Smooth muscle cell (in vitro differentiated cells): ENCODE data around the gene ABTB1. TPM values are rescaled to one million over a fixed set of nuclear protein-coding genes. Genes with fewer than 3 reads are reported as not detected.

Source experiments
- DNase-seq: peaks from one replicate; lab custom pipeline; 2025; ENCODE audit not compliant: unreplicated experiment; lab: John Stamatoyannopoulos, UW
- H2AFZ ChIP-seq: fragments of 200-600 bp; sonication (generic); 2 replicates; pipeline ENCODE4 v1.6.0; 2016; ENCODE audit warnings: antibody characterized with exemption, low read depth, mild to moderate bottlenecking
- H3F3A ChIP-seq: fragments of 200-600 bp; sonication (generic); 2 replicates; pipeline ENCODE4 v1.6.0; 2017; ENCODE audit warnings: antibody characterized with exemption, low read depth
- H3K27ac ChIP-seq: fragments of 200-600 bp; sonication (generic); 2 replicates; pipeline ENCODE4 v1.5.1; 2016; ENCODE audit warnings: low read depth, mild to moderate bottlenecking
- H3K27me3 ChIP-seq: fragments of 200-600 bp; sonication (generic); 2 replicates; pipeline ENCODE4 v1.6.1; 2016; ENCODE audit warnings: low read depth, mild to moderate bottlenecking
- H3K36me3 ChIP-seq: fragments of 200-600 bp; sonication (generic); 2 replicates; pipeline ENCODE4 v1.5.1; 2016; ENCODE audit warnings: low read depth
- H3K4me1 ChIP-seq: fragments of 200-600 bp; sonication (generic); 2 replicates; pipeline ENCODE4 v1.5.1; 2016; ENCODE audit warnings: low read depth
- H3K4me2 ChIP-seq: fragments of 200-600 bp; sonication (generic); 2 replicates; pipeline ENCODE4 v1.6.0; 2016; ENCODE audit warnings: mild to moderate bottlenecking
- H3K4me3 ChIP-seq: fragments of 200-600 bp; sonication (generic); 2 replicates; pipeline ENCODE4 v1.5.1; 2016; ENCODE audit warnings: mild to moderate bottlenecking
- H3K79me2 ChIP-seq: fragments of 200-600 bp; sonication (generic); 2 replicates; pipeline ENCODE4 v1.6.0; 2016; ENCODE audit warnings: low read depth, mild to moderate bottlenecking
- H3K9ac ChIP-seq: fragments of 200-600 bp; sonication (generic); 2 replicates; pipeline ENCODE4 v1.6.0; 2016; ENCODE audit warnings: low read depth
- H3K9me3 ChIP-seq: fragments of 200-600 bp; sonication (generic); replicated peaks from 2 replicates; pipeline ENCODE4 v1.5.1; 2016; ENCODE audit warnings: low read depth
- H4K20me1 ChIP-seq: fragments of 200-600 bp; sonication (generic); 2 replicates; pipeline ENCODE4 v1.6.0; 2016; ENCODE audit warnings: low read depth
- CTCF ChIP-seq: fragments of 200-600 bp; sonication (generic); IDR thresholded peaks from 2 replicates; pipeline ENCODE4 v1.5.1; 2017; ENCODE audit warnings: borderline replicate concordance, mild to moderate bottlenecking, antibody characterized with exemption; ENCODE audit not compliant: insufficient read depth, poor library complexity, severe bottlenecking
- WGBS: methylation state at CpG from one replicate; pipeline ENCODE4 v1.1.7; 2016; ENCODE audit warnings: low lambda C conversion rate; 5-methylcytosine and 5-hydroxymethylcytosine counted together
- polyA plus RNA-seq: library from polyadenylated mRNA; unstranded; fragments of >200 nt; fragmentation: Nextera tagmentation; extraction: Ambion mirVana; gene quantifications from 2 replicates; pipeline ENCODE4 v1.2.1, GENCODE V29; 2016
- total RNA-seq: library from RNA; depleted of rRNA; stranded (reverse); fragments of >200 nt; gene quantifications from 2 replicates; pipeline ENCODE4 v1.2.3, GENCODE V29; 2014

The ABTB1 gene
- total and polyA plus RNA-seq, 2 experiments from 2014 or later = 2.8 to 17.9 TPM

GRCh38 chr3:127711896-127712295, 39.1 kb downstream of the ABTB1 start:
- Histone ChIP-seq H3K4me2 (no peak overlapping the region), H4K20me1 (no peaks in the 10 kb centered on the region)

GRCh38 chr3:127712461-127712860, 39.7 kb downstream of the ABTB1 start:
- Histone ChIP-seq H3K9ac (no peak overlapping the region), H3K4me2 (no peak overlapping the region), H3K27ac (no peak overlapping the region), H3K4me3 (no peak overlapping the region), H3K4me1 (no peaks in the 10 kb centered on the region), H2AFZ (no peak overlapping the region), H3K27me3 (no peaks in the 10 kb centered on the region), H4K20me1 (no peaks in the 10 kb centered on the region), H3K9me3 (no peaks in the 10 kb centered on the region), H3F3A (no peaks in the 10 kb centered on the region), H3K79me2 (no peaks in the 10 kb centered on the region), H3K36me3 (no peaks in the 10 kb centered on the region)
- no peak for DNase-seq
- no peak for TF ChIP-seq CTCF
- WGBS = 95% methylated on average over 9 of the region's 9 CpGs

More at GRCh38 chr3:127711896-127712295, 39.1 kb downstream of the ABTB1 start:
- DNase-seq = no peak
- Histone ChIP-seq H3K4me3 (no peak overlapping the region), H3F3A (no peaks in the 10 kb centered on the region), H3K27me3 (no peaks in the 10 kb centered on the region), H3K27ac (no peak overlapping the region), H3K36me3 (no peaks in the 10 kb centered on the region), H3K79me2 (no peaks in the 10 kb centered on the region), H3K9ac (no peak overlapping the region), H3K9me3 (no peaks in the 10 kb centered on the region), H3K4me1 (no peaks in the 10 kb centered on the region), H2AFZ (no peak overlapping the region)
- WGBS = 94% methylated on average over 14 of the region's 14 CpGs
- TF ChIP-seq CTCF = no peak

- H3K9me3 ChIP-seq = no peaks in the 10 kb centered on the region
- H3K27me3 ChIP-seq = no peaks in the 10 kb centered on the region
- 96% methylated on average over 9 of the region's 9 CpGs for WGBS
- H2AFZ ChIP-seq = no peak overlapping the region
- no peaks in the 10 kb centered on the region for H3K79me2 ChIP-seq
- H3K4me3 ChIP-seq = no peak overlapping the region
- TF ChIP-seq CTCF = no peak
- no peaks in the 10 kb centered on the region for H3K36me3 ChIP-seq
- no peak overlapping the region for H3K4me2 ChIP-seq
- DNase-seq = no peak
- no peaks in the 10 kb centered on the region for H4K20me1 ChIP-seq
- H3K27ac ChIP-seq = no peak overlapping the region
- no peak overlapping the region for H3K9ac ChIP-seq
- H3F3A ChIP-seq = no peaks in the 10 kb centered on the region
- no peaks in the 10 kb centered on the region for H3K4me1 ChIP-seq
These were observed 40.4 kb downstream of the ABTB1 start for GRCh38 chr3:127712881-127713771.
